Hepatocyte (in vitro differentiated cells): Measurements from ENCODE around the gene C6orf52. TPM values are rescaled to one million over a fixed set of nuclear protein-coding genes. Genes with fewer than 3 reads are reported as not detected.

Experiments
- DNase-seq: peaks from one replicate; pipeline ENCODE4 v3.0.0-alpha.2; 2016; ENCODE audit warnings: low spot score
- H2AFZ ChIP-seq: fragments of 200-600 bp; sonication (generic); 2 replicates; pipeline ENCODE4 v1.6.0; 2016; ENCODE audit warnings: antibody characterized with exemption, mild to moderate bottlenecking
- H3K27ac ChIP-seq: fragments of 200-600 bp; sonication (generic); 2 replicates; pipeline ENCODE4 v1.5.1; 2016; ENCODE audit warnings: mild to moderate bottlenecking
- H3K27me3 ChIP-seq: fragments of 200-600 bp; sonication (generic); 2 replicates; pipeline ENCODE4 v1.6.1; 2016
- H3K36me3 ChIP-seq: fragments of 200-600 bp; sonication (generic); replicated peaks from 2 replicates; pipeline ENCODE4 v1.5.1; 2016; ENCODE audit warnings: low read depth; ENCODE audit not compliant: insufficient read depth
- H3K4me1 ChIP-seq: fragments of 200-600 bp; sonication (generic); 2 replicates; pipeline ENCODE4 v1.5.1; 2016; ENCODE audit warnings: mild to moderate bottlenecking, moderate library complexity; ENCODE audit not compliant: insufficient read depth
- H3K4me2 ChIP-seq: fragments of 200-600 bp; sonication (generic); 2 replicates; pipeline ENCODE4 v1.6.0; 2016
- H3K4me3 ChIP-seq: fragments of 200-600 bp; sonication (generic); 2 replicates; pipeline ENCODE4 v1.5.1; 2016; ENCODE audit warnings: mild to moderate bottlenecking
- H3K79me2 ChIP-seq: fragments of 200-600 bp; sonication (generic); 2 replicates; pipeline ENCODE4 v1.6.0; 2017; ENCODE audit warnings: mild to moderate bottlenecking
- H3K9me2 ChIP-seq: fragments of 200-600 bp; sonication (generic); replicated peaks from 2 replicates; pipeline ENCODE4 v1.6.0; 2017; ENCODE audit warnings: mild to moderate bottlenecking; ENCODE audit not compliant: insufficient read depth
- H3K9me3 ChIP-seq: fragments of 200-600 bp; sonication (generic); 2 replicates; pipeline ENCODE4 v1.5.1; 2016; ENCODE audit warnings: low read depth, mild to moderate bottlenecking
- H4K20me1 ChIP-seq: fragments of 200-600 bp; sonication (generic); 2 replicates; pipeline ENCODE4 v1.6.0; 2016; ENCODE audit warnings: mild to moderate bottlenecking; ENCODE audit not compliant: insufficient read depth, poor library complexity, severe bottlenecking
- EZH2 ChIP-seq: fragments of 200-600 bp; sonication (generic); IDR thresholded peaks from 2 replicates; pipeline ENCODE4 v1.6.1; 2016; ENCODE audit warnings: antibody characterized with exemption, mild to moderate bottlenecking, borderline replicate concordance
- EZH2phosphoT487 ChIP-seq: fragments of 200-600 bp; sonication (generic); IDR thresholded peaks from one replicate; pipeline ENCODE4 v1.6.1; 2018; ENCODE audit warnings: antibody characterized with exemption, mild to moderate bottlenecking, low read depth, moderate library complexity; ENCODE audit not compliant: unreplicated experiment, severe bottlenecking
- WGBS: methylation state at CpG from one replicate; pipeline ENCODE4 v1.1.6; 2016; ENCODE audit warnings: low lambda C conversion rate; ENCODE audit errors: missing lambda C conversion rate; 5-methylcytosine and 5-hydroxymethylcytosine counted together
- polyA plus RNA-seq: library from polyadenylated mRNA; unstranded; fragments of >200 nt; fragmentation: Nextera tagmentation; extraction: Ambion mirVana; gene quantifications from 2 replicates; pipeline ENCODE4 v1.2.1, GENCODE V29; 2016
- total RNA-seq: library from RNA; depleted of rRNA; stranded (reverse); fragments of >200 nt; gene quantifications from 2 replicates; pipeline ENCODE4 v1.2.3, GENCODE V29; 2014
- TF ChIP-seq, protein P1 (sequence below): fragments of 200-600 bp; sonication (generic); IDR thresholded peaks from 2 replicates; pipeline ENCODE4 v1.5.1; 2016; ENCODE audit warnings: antibody characterized with exemption, mild to moderate bottlenecking; ENCODE audit not compliant: poor library complexity

The C6orf52 gene
- total and polyA plus RNA-seq, 2 experiments from 2014 or later, result 1.2 to 6.8 TPM

DNA sequence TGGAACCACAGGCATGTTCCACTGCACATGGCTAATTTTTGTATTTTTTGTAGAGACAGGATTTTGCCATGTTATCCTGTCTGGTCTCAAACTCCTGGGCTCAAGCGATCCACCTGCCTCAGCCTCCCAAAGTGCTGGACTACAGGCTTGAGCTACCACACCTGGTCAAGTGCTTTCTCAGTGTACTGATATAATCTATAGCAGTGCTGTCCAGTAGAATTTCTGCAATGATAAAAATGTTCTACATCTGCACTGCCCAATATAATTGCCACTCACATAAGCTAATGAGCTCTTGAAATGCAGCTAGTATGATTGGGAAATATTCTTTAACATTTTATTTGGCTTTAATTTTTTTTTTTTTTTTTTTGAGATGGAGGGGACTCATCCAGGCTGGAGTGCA, 64.2 kb downstream of the C6orf52 start:
- Histone ChIP-seq H3K79me2 (no peaks in the 10 kb centered on the region), H3K4me3 (no peak overlapping the region), H3K4me2 (no peak overlapping the region), H3K9me2 (no peaks in the 10 kb centered on the region), H3K9me3 (no peaks in the 10 kb centered on the region), H4K20me1 (no peaks in the 10 kb centered on the region), H3K36me3 (no peaks in the 10 kb centered on the region), H3K4me1 (no peaks in the 10 kb centered on the region), H2AFZ (no peak overlapping the region), H3K27ac (no peak overlapping the region), H3K27me3 (no peaks in the 10 kb centered on the region)
- WGBS, result 100% methylated on average over 1 of the region's 1 CpG
- TF ChIP-seq, protein P1, sequence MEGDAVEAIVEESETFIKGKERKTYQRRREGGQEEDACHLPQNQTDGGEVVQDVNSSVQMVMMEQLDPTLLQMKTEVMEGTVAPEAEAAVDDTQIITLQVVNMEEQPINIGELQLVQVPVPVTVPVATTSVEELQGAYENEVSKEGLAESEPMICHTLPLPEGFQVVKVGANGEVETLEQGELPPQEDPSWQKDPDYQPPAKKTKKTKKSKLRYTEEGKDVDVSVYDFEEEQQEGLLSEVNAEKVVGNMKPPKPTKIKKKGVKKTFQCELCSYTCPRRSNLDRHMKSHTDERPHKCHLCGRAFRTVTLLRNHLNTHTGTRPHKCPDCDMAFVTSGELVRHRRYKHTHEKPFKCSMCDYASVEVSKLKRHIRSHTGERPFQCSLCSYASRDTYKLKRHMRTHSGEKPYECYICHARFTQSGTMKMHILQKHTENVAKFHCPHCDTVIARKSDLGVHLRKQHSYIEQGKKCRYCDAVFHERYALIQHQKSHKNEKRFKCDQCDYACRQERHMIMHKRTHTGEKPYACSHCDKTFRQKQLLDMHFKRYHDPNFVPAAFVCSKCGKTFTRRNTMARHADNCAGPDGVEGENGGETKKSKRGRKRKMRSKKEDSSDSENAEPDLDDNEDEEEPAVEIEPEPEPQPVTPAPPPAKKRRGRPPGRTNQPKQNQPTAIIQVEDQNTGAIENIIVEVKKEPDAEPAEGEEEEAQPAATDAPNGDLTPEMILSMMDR, result no peak
- TF ChIP-seq EZH2 (no peak), EZH2phosphoT487 (no peak)
- DNase-seq, result no peak

DNA sequence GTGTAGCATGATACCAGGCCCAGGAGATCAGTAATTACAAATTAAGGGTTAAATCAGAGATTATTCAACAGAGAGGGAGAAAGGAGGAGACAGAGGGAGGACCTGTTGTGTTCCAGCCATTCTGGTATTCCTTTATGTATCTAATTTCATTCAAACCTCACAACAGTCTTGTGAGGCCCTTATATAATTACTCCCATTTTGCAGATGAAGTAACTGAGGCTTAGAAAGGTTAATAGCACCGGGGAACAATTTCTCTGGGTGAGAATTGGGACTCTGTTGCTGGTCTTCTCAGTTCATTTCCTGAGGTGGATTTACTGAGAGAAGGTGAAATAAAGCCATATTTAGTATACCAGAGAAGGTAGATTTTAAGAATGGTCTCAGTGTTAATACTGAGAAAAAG, 66.6 kb downstream of the C6orf52 start:
- no peak for TF ChIP-seq EZH2phosphoT487
- H2AFZ ChIP-seq, result no peak overlapping the region
- 95% methylated on average over 1 of the region's 1 CpG for WGBS

DNA sequence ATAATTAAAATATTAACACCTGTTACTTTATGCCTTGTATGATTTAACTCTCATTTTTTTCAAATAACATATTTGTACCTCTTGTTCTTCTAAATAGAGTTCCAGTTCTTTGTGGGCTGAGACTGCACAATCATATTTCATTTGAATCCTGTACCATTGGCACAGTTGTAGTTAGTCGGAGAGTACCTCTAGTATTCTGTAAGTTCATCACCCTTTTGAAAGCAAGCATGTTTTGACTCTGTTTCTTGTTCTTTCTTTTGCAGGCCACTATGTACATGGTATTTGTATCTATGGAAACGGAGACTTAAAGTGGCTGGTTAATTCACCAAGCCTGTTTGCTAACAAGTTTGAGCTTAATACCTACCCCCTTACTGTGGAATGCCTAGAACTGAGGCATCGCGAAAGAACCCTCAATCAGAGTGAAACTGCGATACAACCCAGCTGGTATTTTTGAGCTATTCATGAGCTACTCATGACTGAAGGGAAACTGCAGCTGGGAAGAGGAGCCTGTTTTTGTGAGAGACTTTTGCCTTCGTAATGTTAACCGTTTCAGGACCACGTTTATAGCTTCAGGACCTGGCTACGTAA, 68.2 kb downstream of the C6orf52 start:
- H3K9me2 ChIP-seq, result no peaks in the 10 kb centered on the region
- peak; percentile 33 for DNase-seq
- H3K79me2 ChIP-seq, result no peaks in the 10 kb centered on the region
- no peaks in the 10 kb centered on the region for H3K27me3 ChIP-seq
- no peak overlapping the region for H3K4me3 ChIP-seq
- WGBS, result 56% methylated on average over 9 of the region's 9 CpGs
- H3K27ac ChIP-seq, result no peak overlapping the region
- H4K20me1 ChIP-seq, result no peaks in the 10 kb centered on the region
- TF ChIP-seq, protein P1, result no peak
- no peak for TF ChIP-seq EZH2phosphoT487
- no peak for TF ChIP-seq EZH2
- no peaks in the 10 kb centered on the region for H3K4me1 ChIP-seq
- H3K9me3 ChIP-seq, result no peaks in the 10 kb centered on the region
- H3K4me2 ChIP-seq, result peak overlapping the region; percentile 44
- H2AFZ ChIP-seq, result no peak overlapping the region
- H3K36me3 ChIP-seq, result no peaks in the 10 kb centered on the region

More for the DNA sequence above, 66.6 kb downstream of the C6orf52 start:
- Histone ChIP-seq H3K4me1 (no peaks in the 10 kb centered on the region), H3K27me3 (no peaks in the 10 kb centered on the region), H3K36me3 (no peaks in the 10 kb centered on the region), H3K9me3 (no peaks in the 10 kb centered on the region), H3K4me2 (no peak overlapping the region), H3K79me2 (no peaks in the 10 kb centered on the region), H3K4me3 (no peak overlapping the region), H4K20me1 (no peaks in the 10 kb centered on the region), H3K27ac (no peak overlapping the region), H3K9me2 (no peaks in the 10 kb centered on the region)
- DNase-seq, result no peak

DNA sequence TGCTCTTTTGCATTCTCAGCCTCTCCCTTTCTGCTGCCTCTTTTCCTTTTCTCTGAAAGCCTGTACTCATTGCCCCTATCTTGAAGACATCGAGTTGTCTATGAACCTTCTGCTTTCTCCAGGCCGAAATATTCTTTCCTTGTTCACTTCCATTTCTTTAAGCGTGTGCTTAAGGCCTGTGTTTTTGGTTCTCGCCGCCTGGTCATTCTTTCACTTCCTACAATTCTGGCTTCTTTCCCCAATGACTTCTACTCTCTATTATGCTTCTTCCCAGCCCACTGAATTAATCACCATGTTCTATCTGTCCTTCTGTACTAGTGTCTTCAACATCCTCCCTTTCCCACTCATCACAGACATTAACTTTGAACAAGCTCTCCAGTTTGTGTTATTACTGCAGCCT, 69.6 kb downstream of the C6orf52 start:
- Histone ChIP-seq H2AFZ (no peak overlapping the region), H3K27me3 (no peaks in the 10 kb centered on the region), H3K4me2 (no peak overlapping the region), H3K9me3 (no peaks in the 10 kb centered on the region), H3K4me1 (no peaks in the 10 kb centered on the region), H3K27ac (no peak overlapping the region), H3K79me2 (no peaks in the 10 kb centered on the region), H4K20me1 (no peaks in the 10 kb centered on the region), H3K4me3 (no peak overlapping the region), H3K36me3 (no peaks in the 10 kb centered on the region), H3K9me2 (no peaks in the 10 kb centered on the region)
- TF ChIP-seq EZH2 (no peak), EZH2phosphoT487 (no peak)
- TF ChIP-seq, protein P1, result no peak
- WGBS, result 95% methylated on average over 5 of the region's 5 CpGs
- no peak for DNase-seq
